SK-N-MC (cell line): ENCODE results near the gene TAS2R60.

Experiments used
- EZH2 ChIP-seq: fragments of 200-600 bp; sonication (generic); IDR thresholded peaks from one replicate; pipeline ENCODE4 v1.6.1; 2017; ENCODE audit warnings: antibody characterized with exemption
- FOXP2 ChIP-seq: optimal IDR thresholded peaks from 2 replicates; pipeline ENCODE3; 2011; ENCODE audit warnings: mild to moderate bottlenecking, moderate library complexity; ENCODE audit not compliant: insufficient read depth; ENCODE audit errors: extremely low read length, control extremely low read depth
- POLR2AphosphoS5 ChIP-seq: IDR thresholded peaks from 2 replicates; pipeline ENCODE4 v1.6.1; 2012; ENCODE audit warnings: mild to moderate bottlenecking, low read depth, low read length, borderline replicate concordance

GRCh38 chr7:143479055-143479766 lies 36.0 kb downstream of the TAS2R60 start:
- TF ChIP-seq EZH2 (no peak), POLR2AphosphoS5 (no peak), FOXP2 (no peak)
